HepG2 (cell line): ENCODE results near the gene EGFLAM. TPM values are rescaled to one million over a fixed set of nuclear protein-coding genes. Genes with fewer than 3 reads are reported as not detected.

ENCODE experiments used
- ATAC-seq: fragments of 200-7000 bp; cut with Tn5 transposase; 3 replicates; pipeline ENCODE4 v1.9.1; 2020; ENCODE audit warnings: mild to moderate bottlenecking, moderate library complexity
- BruUV-seq: library from RNA; stranded (reverse); fragments of 400-500 nt; replicated peaks from 2 replicates; lab custom pipeline; 2021; lab: Mats Ljungman, UMichigan
- CTCF ChIA-PET: fragments of 300-600 bp; formaldehyde crosslinking; extraction: SDS; loops from one replicate; lab custom pipeline; 2021; ENCODE audit warnings: low total read pairs, inconsistent platforms, low intra/inter-chr PET ratio; lab: Yijun Ruan, JAX
- POLR2A ChIA-PET: fragments of 350-600 bp; sonication (Branson Sonifier 250); formaldehyde crosslinking; loops from one replicate; lab custom pipeline; 2020; ENCODE audit warnings: antibody characterized with exemption, inconsistent platforms; lab: Yijun Ruan, JAX
- DNase-seq: peaks from one replicate; pipeline ENCODE4 v3.0.0-alpha.2; 2015; ENCODE audit warnings: low spot score
- FAIRE-seq: peaks from 3 replicates; lab custom pipeline; 2011; peaks lifted over from hg19 to GRCh38; lab: Jason Lieb, UNC
- H2AFZ ChIP-seq: one replicate; pipeline ENCODE4 v1.6.1; 2011; ENCODE audit warnings: low read length, inconsistent platforms
- H3K27ac ChIP-seq: fragments of 300-600 bp; 3 replicates; pipeline ENCODE4 v1.8.0; 2011; ENCODE audit warnings: mixed run types, mild to moderate bottlenecking, mixed read lengths, low read length, inconsistent platforms; ENCODE audit not compliant: insufficient read depth; ENCODE audit errors: extremely low read length
- H3K27me3 ChIP-seq, 2 experiments: fragments of 200-600 bp in 1 of 2; 2 replicates in 1 of 2; 3 replicates in 1 of 2; pipeline versions ENCODE4 v1.6.0 to v1.8.0; 2011; ENCODE audit warnings: low read length in 2 of 2, mild to moderate bottlenecking in 2 of 2, moderate library complexity in 2 of 2, inconsistent platforms in 1 of 2; ENCODE audit not compliant: insufficient read depth in 2 of 2, control insufficient read depth in 1 of 2
- H3K36me3 ChIP-seq, 2 experiments: fragments of 200-600 bp in 1 of 2; replicated peaks in 1 of 2; 2 replicates in 1 of 2; 3 replicates in 1 of 2; pipeline versions ENCODE4 v1.5.1 to v1.8.0; 2011; ENCODE audit warnings: low read length in 2 of 2, inconsistent platforms in 1 of 2; ENCODE audit not compliant: insufficient read depth in 2 of 2, control insufficient read depth in 1 of 2
- H3K4me1 ChIP-seq: 2 replicates; pipeline ENCODE4 v1.5.1; 2012; ENCODE audit warnings: low read length, inconsistent platforms; ENCODE audit not compliant: insufficient read depth
- H3K4me2 ChIP-seq: 2 replicates; pipeline ENCODE4 v1.6.0; 2011; ENCODE audit warnings: low read depth, low read length, inconsistent platforms
- H3K4me3 ChIP-seq, 3 experiments: fragments of 200-600 bp in 1 of 3; sonication (generic), shearing (Covaris generic) in 1 of 3; replicated peaks in 1 of 3; 2 replicates each; pipeline ENCODE4 v1.5.1; 2011 to 2016; ENCODE audit warnings: low read length in 3 of 3, inconsistent platforms in 2 of 3, low read depth in 2 of 3, mild to moderate bottlenecking in 2 of 3, control low read depth in 1 of 3, mixed read lengths in 1 of 3; ENCODE audit not compliant: insufficient read depth in 1 of 3
- H3K79me2 ChIP-seq: one replicate; pipeline ENCODE4 v1.6.1; 2011; ENCODE audit warnings: low read length, inconsistent platforms; ENCODE audit not compliant: insufficient read depth
- H3K9ac ChIP-seq: 2 replicates; pipeline ENCODE4 v1.6.0; 2011; ENCODE audit warnings: mild to moderate bottlenecking, low read depth, low read length, inconsistent platforms; ENCODE audit not compliant: insufficient read depth
- H3K9me3 ChIP-seq: 2 replicates; pipeline ENCODE4 v1.5.1; 2012; ENCODE audit warnings: mild to moderate bottlenecking, low read length
- H4K20me1 ChIP-seq: 2 replicates; pipeline ENCODE4 v1.6.0; 2011; ENCODE audit warnings: inconsistent platforms, mild to moderate bottlenecking, low read length, moderate library complexity; ENCODE audit not compliant: insufficient read depth
- ATM ChIP-seq: fragments of 450-650 bp; IDR thresholded peaks from 2 replicates; pipeline ENCODE4 v1.7.1; 2017; ENCODE audit warnings: mild to moderate bottlenecking, borderline replicate concordance
- CBX2 ChIP-seq, 2 experiments: fragments of 200-600 bp in 1 of 2; sonication (generic); formaldehyde crosslinking in 1 of 2; IDR thresholded peaks; 2 replicates each; pipeline versions ENCODE4 v1.7.0 to v1.8.1; 2018 to 2022; ENCODE audit warnings: low read depth in 2 of 2, low read length in 1 of 2, mild to moderate bottlenecking in 1 of 2, missing genetic modification reagents in 1 of 2
- FOXM1 ChIP-seq: sonication (generic); formaldehyde crosslinking; IDR thresholded peaks from 2 replicates; pipeline ENCODE4 v1.5.0; 2020; ENCODE audit warnings: missing genetic modification reagents
- GPN1 ChIP-seq: sonication (generic); formaldehyde crosslinking; IDR thresholded peaks from 2 replicates; pipeline ENCODE4 v1.5.1; 2020; ENCODE audit warnings: missing genetic modification reagents, borderline replicate concordance
- SMARCE1 ChIP-seq: fragments of 450-650 bp; IDR thresholded peaks from 2 replicates; pipeline ENCODE4 v1.6.1; 2017; ENCODE audit warnings: borderline replicate concordance
- TBX3 ChIP-seq: fragments of 450-650 bp; IDR thresholded peaks from 2 replicates; pipeline ENCODE4 v1.6.1; 2017; ENCODE audit warnings: antibody characterized with exemption, mild to moderate bottlenecking, inconsistent platforms, borderline replicate concordance
- ZMYM3 ChIP-seq: sonication (generic); formaldehyde crosslinking; IDR thresholded peaks from 2 replicates; pipeline ENCODE4 v1.5.1; 2020; ENCODE audit warnings: mild to moderate bottlenecking, missing genetic modification reagents
- ZNF552 ChIP-seq: sonication (generic); formaldehyde crosslinking; IDR thresholded peaks from 2 replicates; pipeline ENCODE4 v1.9.0; 2022; ENCODE audit warnings: missing genetic modification reagents, mild to moderate bottlenecking, borderline replicate concordance
- ZNF761 ChIP-seq: sonication (generic); formaldehyde crosslinking; conservative IDR thresholded peaks from 2 replicates; pipeline ENCODE4 v1.4.0; 2020; ENCODE audit warnings: mild to moderate bottlenecking, missing genetic modification reagents
- ZSCAN29 ChIP-seq: sonication (generic); formaldehyde crosslinking; conservative IDR thresholded peaks from 2 replicates; pipeline ENCODE4 v1.4.0; 2020; ENCODE audit warnings: mild to moderate bottlenecking, missing genetic modification reagents
- WGBS: methylation state at CpG from one replicate; pipeline ENCODE4 v1.1.6; 2017; ENCODE audit warnings: low lambda C conversion rate; 5-methylcytosine and 5-hydroxymethylcytosine counted together
- in situ Hi-C: cut with HindIII; loops from 2 replicates; pipeline ENCODE4 v1.10.0; 2017; ENCODE audit warnings: low pct_unique_long_range_greater_than_20kb; ENCODE audit not compliant: extremely low pct_ligation_motif_present
- intact Hi-C: fragments of 100-400 bp; cut with micrococcal nuclease; formaldehyde crosslinking; loops from one replicate; pipeline ENCODE4 v1.10.0; 2022; ENCODE audit not compliant: unreplicated experiment
- polyA plus RNA-seq, 8 experiments: library from polyadenylated mRNA; depleted of rRNA in 3 of 8; stranded (reverse) in 7 of 8; unstranded in 1 of 8; fragments of >200 nt; fragmentation: Illumina TruSeq in 4 of 8; extraction: Trizol in 4 of 8; gene quantifications; 2 replicates each; pipeline versions ENCODE4 v1.2.1 to v1.2.3, GENCODE V29; 2011 to 2016; ENCODE audit warnings: low read depth in 4 of 8, missing spikeins in 1 of 8, mixed read lengths in 1 of 8; ENCODE audit not compliant: insufficient read depth in 1 of 8
- total RNA-seq, 5 experiments: library from RNA; depleted of rRNA; stranded (reverse); fragments of >200 nt; fragmentation: Illumina TruSeq; extraction: Trizol; gene quantifications; 2 replicates each; pipeline ENCODE4 v1.2.3, GENCODE V29; 2016; ENCODE audit warnings: low read depth in 1 of 5
- TF ChIP-seq, protein P1 (sequence below): IDR thresholded peaks from 2 replicates; pipeline ENCODE4 v1.6.1; 2016
- TF ChIP-seq, protein P2 (sequence below): fragments of 450-650 bp; IDR thresholded peaks from 2 replicates; pipeline ENCODE4 v1.6.1; 2017
- TF ChIP-seq, protein P3 (sequence below): sonication (generic); formaldehyde crosslinking; IDR thresholded peaks from 2 replicates; pipeline ENCODE4 v1.4.0; 2020; ENCODE audit warnings: low read depth, missing genetic modification reagents
- TF ChIP-seq, protein P4 (sequence below): sonication (generic); formaldehyde crosslinking; IDR thresholded peaks from 2 replicates; pipeline ENCODE4 v1.4.0; 2020; ENCODE audit warnings: mild to moderate bottlenecking, missing genetic modification reagents

Gene EGFLAM
- total and polyA plus RNA-seq, 2 of the 13 experiments (the other 11 are each of a cell fraction or from before 2014, with no cell fraction given), result not detected

DNA sequence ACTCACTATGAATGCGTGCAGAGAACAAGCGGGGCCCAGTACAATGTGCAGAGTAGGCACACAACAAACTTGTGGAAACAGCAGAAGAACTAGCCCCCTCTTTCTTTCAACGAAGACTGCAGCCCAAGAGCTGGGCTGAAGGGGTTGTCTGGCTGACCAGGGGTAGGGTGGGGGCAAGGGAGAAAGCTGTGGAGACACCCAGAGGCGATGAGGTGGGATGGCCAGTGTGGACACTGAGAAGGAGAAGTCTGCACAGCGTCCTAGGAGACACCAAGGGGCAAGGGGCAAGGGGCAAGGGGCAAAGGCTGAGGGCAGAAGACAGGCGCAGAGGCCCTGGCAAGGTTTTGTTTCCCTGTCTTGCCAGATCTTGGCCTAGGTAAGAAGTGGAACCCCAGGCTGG lies 235.8 kb downstream of the EGFLAM start:
- FAIRE-seq, result no peak
- H3K27ac ChIP-seq, result no peak overlapping the region
- H2AFZ ChIP-seq, result no peak overlapping the region
- no peak overlapping the region for H3K4me3 ChIP-seq
- no TSS peak for BruUV-seq
- H4K20me1 ChIP-seq, result no peaks in the 10 kb centered on the region
- no peaks in the 10 kb centered on the region for H3K79me2 ChIP-seq
- ChIA-PET CTCF (no interaction called here), POLR2A (no interaction called here)
- H3K9me3 ChIP-seq, result no peaks in the 10 kb centered on the region
- H3K27me3 ChIP-seq, result no peaks in the 10 kb centered on the region
- H3K36me3 ChIP-seq, result peaks cover 6 to 33% of the 10 kb centered on the region in 2 experiments
- H3K4me1 ChIP-seq, result no peaks in the 10 kb centered on the region
- H3K4me2 ChIP-seq, result no peak overlapping the region
- H3K9ac ChIP-seq, result no peak overlapping the region
- 93% methylated on average over 6 of the region's 6 CpGs for whole genome bisulfite sequencing
- intact Hi-C loops (no loop called here), in situ Hi-C loops (no loop called here)
- ATAC-seq, result no peak; the same call in 2 of the 3 replicates
- DNase-seq, result no peak
- TF ChIP-seq, protein P1, sequence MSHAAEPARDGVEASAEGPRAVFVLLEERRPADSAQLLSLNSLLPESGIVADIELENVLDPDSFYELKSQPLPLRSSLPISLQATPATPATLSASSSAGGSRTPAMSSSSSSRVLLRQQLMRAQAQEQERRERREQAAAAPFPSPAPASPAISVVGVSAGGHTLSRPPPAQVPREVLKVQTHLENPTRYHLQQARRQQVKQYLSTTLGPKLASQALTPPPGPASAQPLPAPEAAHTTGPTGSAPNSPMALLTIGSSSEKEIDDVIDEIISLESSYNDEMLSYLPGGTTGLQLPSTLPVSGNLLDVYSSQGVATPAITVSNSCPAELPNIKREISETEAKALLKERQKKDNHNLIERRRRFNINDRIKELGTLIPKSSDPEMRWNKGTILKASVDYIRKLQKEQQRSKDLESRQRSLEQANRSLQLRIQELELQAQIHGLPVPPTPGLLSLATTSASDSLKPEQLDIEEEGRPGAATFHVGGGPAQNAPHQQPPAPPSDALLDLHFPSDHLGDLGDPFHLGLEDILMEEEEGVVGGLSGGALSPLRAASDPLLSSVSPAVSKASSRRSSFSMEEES, result no peak
- TF ChIP-seq ZNF761 (CRISPR knock-in tag), result no peak
- TF ChIP-seq CBX2 (IDR thresholded peaks at IDR 0.05; ENCODE audit: low read depth, low read length), result no peak
- TF ChIP-seq CBX2 (CRISPR knock-in tag; IDR thresholded peaks at IDR 0.05; ENCODE audit: low read depth), result no peak
- no peak for TF ChIP-seq FOXM1 (CRISPR knock-in tag)
- TF ChIP-seq, protein P2, sequence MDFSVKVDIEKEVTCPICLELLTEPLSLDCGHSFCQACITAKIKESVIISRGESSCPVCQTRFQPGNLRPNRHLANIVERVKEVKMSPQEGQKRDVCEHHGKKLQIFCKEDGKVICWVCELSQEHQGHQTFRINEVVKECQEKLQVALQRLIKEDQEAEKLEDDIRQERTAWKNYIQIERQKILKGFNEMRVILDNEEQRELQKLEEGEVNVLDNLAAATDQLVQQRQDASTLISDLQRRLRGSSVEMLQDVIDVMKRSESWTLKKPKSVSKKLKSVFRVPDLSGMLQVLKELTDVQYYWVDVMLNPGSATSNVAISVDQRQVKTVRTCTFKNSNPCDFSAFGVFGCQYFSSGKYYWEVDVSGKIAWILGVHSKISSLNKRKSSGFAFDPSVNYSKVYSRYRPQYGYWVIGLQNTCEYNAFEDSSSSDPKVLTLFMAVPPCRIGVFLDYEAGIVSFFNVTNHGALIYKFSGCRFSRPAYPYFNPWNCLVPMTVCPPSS, result no peak
- no peak for TF ChIP-seq ZNF552 (CRISPR knock-in tag)
- no peak for TF ChIP-seq SMARCE1
- TF ChIP-seq ZSCAN29 (CRISPR knock-in tag), result no peak
- no peak for TF ChIP-seq TBX3
- TF ChIP-seq, protein P3, sequence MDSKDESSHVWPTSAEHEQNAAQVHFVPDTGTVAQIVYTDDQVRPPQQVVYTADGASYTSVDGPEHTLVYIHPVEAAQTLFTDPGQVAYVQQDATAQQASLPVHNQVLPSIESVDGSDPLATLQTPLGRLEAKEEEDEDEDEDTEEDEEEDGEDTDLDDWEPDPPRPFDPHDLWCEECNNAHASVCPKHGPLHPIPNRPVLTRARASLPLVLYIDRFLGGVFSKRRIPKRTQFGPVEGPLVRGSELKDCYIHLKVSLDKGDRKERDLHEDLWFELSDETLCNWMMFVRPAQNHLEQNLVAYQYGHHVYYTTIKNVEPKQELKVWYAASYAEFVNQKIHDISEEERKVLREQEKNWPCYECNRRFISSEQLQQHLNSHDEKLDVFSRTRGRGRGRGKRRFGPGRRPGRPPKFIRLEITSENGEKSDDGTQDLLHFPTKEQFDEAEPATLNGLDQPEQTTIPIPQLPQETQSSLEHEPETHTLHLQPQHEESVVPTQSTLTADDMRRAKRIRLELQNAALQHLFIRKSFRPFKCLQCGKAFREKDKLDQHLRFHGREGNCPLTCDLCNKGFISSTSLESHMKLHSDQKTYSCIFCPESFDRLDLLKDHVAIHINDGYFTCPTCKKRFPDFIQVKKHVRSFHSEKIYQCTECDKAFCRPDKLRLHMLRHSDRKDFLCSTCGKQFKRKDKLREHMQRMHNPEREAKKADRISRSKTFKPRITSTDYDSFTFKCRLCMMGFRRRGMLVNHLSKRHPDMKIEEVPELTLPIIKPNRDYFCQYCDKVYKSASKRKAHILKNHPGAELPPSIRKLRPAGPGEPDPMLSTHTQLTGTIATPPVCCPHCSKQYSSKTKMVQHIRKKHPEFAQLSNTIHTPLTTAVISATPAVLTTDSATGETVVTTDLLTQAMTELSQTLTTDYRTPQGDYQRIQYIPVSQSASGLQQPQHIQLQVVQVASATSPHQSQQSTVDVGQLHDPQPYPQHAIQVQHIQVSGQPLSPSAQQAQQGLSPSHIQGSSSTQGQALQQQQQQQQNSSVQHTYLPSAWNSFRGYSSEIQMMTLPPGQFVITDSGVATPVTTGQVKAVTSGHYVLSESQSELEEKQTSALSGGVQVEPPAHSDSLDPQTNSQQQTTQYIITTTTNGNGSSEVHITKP (CRISPR knock-in tag), result no peak
- TF ChIP-seq GPN1 (CRISPR knock-in tag), result no peak
- TF ChIP-seq ZMYM3 (CRISPR knock-in tag), result no peak
- no peak for TF ChIP-seq ATM
- TF ChIP-seq, protein P4, sequence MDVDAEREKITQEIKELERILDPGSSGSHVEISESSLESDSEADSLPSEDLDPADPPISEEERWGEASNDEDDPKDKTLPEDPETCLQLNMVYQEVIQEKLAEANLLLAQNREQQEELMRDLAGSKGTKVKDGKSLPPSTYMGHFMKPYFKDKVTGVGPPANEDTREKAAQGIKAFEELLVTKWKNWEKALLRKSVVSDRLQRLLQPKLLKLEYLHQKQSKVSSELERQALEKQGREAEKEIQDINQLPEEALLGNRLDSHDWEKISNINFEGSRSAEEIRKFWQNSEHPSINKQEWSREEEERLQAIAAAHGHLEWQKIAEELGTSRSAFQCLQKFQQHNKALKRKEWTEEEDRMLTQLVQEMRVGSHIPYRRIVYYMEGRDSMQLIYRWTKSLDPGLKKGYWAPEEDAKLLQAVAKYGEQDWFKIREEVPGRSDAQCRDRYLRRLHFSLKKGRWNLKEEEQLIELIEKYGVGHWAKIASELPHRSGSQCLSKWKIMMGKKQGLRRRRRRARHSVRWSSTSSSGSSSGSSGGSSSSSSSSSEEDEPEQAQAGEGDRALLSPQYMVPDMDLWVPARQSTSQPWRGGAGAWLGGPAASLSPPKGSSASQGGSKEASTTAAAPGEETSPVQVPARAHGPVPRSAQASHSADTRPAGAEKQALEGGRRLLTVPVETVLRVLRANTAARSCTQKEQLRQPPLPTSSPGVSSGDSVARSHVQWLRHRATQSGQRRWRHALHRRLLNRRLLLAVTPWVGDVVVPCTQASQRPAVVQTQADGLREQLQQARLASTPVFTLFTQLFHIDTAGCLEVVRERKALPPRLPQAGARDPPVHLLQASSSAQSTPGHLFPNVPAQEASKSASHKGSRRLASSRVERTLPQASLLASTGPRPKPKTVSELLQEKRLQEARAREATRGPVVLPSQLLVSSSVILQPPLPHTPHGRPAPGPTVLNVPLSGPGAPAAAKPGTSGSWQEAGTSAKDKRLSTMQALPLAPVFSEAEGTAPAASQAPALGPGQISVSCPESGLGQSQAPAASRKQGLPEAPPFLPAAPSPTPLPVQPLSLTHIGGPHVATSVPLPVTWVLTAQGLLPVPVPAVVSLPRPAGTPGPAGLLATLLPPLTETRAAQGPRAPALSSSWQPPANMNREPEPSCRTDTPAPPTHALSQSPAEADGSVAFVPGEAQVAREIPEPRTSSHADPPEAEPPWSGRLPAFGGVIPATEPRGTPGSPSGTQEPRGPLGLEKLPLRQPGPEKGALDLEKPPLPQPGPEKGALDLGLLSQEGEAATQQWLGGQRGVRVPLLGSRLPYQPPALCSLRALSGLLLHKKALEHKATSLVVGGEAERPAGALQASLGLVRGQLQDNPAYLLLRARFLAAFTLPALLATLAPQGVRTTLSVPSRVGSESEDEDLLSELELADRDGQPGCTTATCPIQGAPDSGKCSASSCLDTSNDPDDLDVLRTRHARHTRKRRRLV (CRISPR knock-in tag), result no peak
